ENCODE measurements around the gene TNXB. TPM values are rescaled to one million over a fixed set of nuclear protein-coding genes. Genes with fewer than 3 reads are reported as not detected.

Gene TNXB
- total RNA-seq, 4 donors from 2014 or later: 10.5 to 102 (median 31.0) TPM

GRCh38 chr6:32084780-32085179 is 24.4 kb downstream of the TNXB start:
- Histone ChIP-seq H3K27me3 (peaks cover 0 to 37% (median 0%) of the 10 kb centered on the region in 4 donors), H3K27ac (peak overlapping the region in 1 of 4 donors; percentile 83), H3K4me1 (peaks cover 15 to 71% (median 36%) of the 10 kb centered on the region in 3 donors), H3K4me3 (no peak overlapping the region), H3K36me3 (peaks cover 0 to 4% (median 0%) of the 10 kb centered on the region in 3 donors), H3K9me3 (no peaks in the 10 kb centered on the region)
- 89 to 100% methylated on average over 1 to 2 of the region's 2 CpGs for WGBS, 2 donors
- no peak for DNase-seq
- intact Hi-C loops (cut with DNase I): no loop called here
- TF ChIP-seq CTCF (IDR thresholded peaks at IDR 0.05) (no peak), POLR2A (IDR thresholded peaks at IDR 0.05) (no peak)

GRCh38 chr6:32083812-32084768 is 25.0 kb downstream of the TNXB start:
- Histone ChIP-seq H3K36me3 (peaks cover 0 to 11% (median 0%) of the 10 kb centered on the region in 3 donors), H3K27me3 (peaks cover 0 to 37% (median 0%) of the 10 kb centered on the region in 4 donors), H3K27ac (peak overlapping the region; percentile 16 to 83 (median 58)), H3K4me1 (peaks cover 15 to 77% (median 36%) of the 10 kb centered on the region in 3 donors), H3K4me3 (no peak overlapping the region), H3K9me3 (no peaks in the 10 kb centered on the region)
- DNase-seq: no peak
- no peak for TF ChIP-seq POLR2A (IDR thresholded peaks at IDR 0.05)
- no peak for TF ChIP-seq CTCF (IDR thresholded peaks at IDR 0.05)
- WGBS, 2 donors: 85 to 87% methylated on average over 8 to 10 of the region's 22 CpGs
- intact Hi-C loops (cut with DNase I): no loop called here

GRCh38 chr6:32082935-32083334 is 26.2 kb downstream of the TNXB start:
- Histone ChIP-seq H3K36me3 (peaks cover 0 to 18% (median 0%) of the 10 kb centered on the region in 3 donors), H3K4me1 (peaks cover 14 to 69% (median 35%) of the 10 kb centered on the region in 3 donors), H3K9me3 (no peaks in the 10 kb centered on the region), H3K27ac (peak overlapping the region; percentile 41 to 83 (median 64)), H3K4me3 (no peak overlapping the region), H3K27me3 (peaks cover 0 to 35% (median 0%) of the 10 kb centered on the region in 4 donors)
- TF ChIP-seq CTCF (IDR thresholded peaks at IDR 0.05) (no peak), POLR2A (IDR thresholded peaks at IDR 0.05) (no peak)
- 52 to 55% methylated on average over 9 of the region's 9 CpGs for WGBS, 2 donors
- intact Hi-C loops (cut with DNase I): no loop called here
- no peak for DNase-seq

- peak overlapping the region; percentile 38 to 83 (median 64) for H3K27ac ChIP-seq
- no peak for DNase-seq
- TF ChIP-seq POLR2A (IDR thresholded peaks at IDR 0.05): no peak
- no peak for TF ChIP-seq CTCF (IDR thresholded peaks at IDR 0.05)
- peaks cover 0 to 31% (median 0%) of the 10 kb centered on the region in 4 donors for H3K27me3 ChIP-seq
- no peaks in the 10 kb centered on the region for H3K9me3 ChIP-seq
- peaks cover 10 to 67% (median 31%) of the 10 kb centered on the region in 3 donors for H3K4me1 ChIP-seq
- H3K4me3 ChIP-seq: no peak overlapping the region
- 65 to 66% methylated on average over 5 of the region's 6 CpGs for WGBS, 2 donors
- H3K36me3 ChIP-seq: peaks cover 0 to 18% (median 0%) of the 10 kb centered on the region in 3 donors
- intact Hi-C loops (cut with DNase I): no loop called here
These were observed 26.7 kb downstream of the TNXB start for GRCh38 chr6:32082478-32082877.
